Measurements from ENCODE around the gene NDUFS6. TPM values are rescaled to one million over a fixed set of nuclear protein-coding genes. Genes with fewer than 3 reads are reported as not detected.

Gene NDUFS6
- total and polyA plus RNA-seq, 7 experiments from 2014 or later = 14.2 to 61.7 (median 17.5) TPM

GRCh38 chr5:1808439-1808838 is 7.2 kb downstream of the NDUFS6 start:
- ATAC-seq (no peak), DNase-seq (no peak)
- intact Hi-C loops (cut with micrococcal nuclease) = loop anchor here (10.0 kb wide), 2 partner anchors 464 to 1194 kb away; partner anchors contain the start of genes CEP72 (in 1 of the 2) and CLPTM1L (in 1 of the 2)
- Mint-ChIP-seq H3K36me3 (peaks cover 13 to 53% (median 24%) of the 10 kb centered on the region in 5 donors), H3K27me3 (no peaks in the 10 kb centered on the region), H3K27ac (no peak overlapping the region), H3K4me1 (peaks cover 16 to 49% (median 37%) of the 10 kb centered on the region in 7 donors), H3K9me3 (peaks cover 0 to 2% (median 0%) of the 10 kb centered on the region in 11 donors), H3K4me3 (no peak overlapping the region)
- ChIA-PET CTCF (no interaction called here), POLR2A (interaction anchor here (0.6 kb wide), 1 partner anchor 21 kb away, joined by 3 read pairs; no protein-coding TSS in a partner anchor)
- Histone ChIP-seq H3K4me3 (ENCODE audit: low read length) (no peak overlapping the region), H3K27ac (ENCODE audit: low read depth, low read length) (no peak overlapping the region), H3K27me3 (ENCODE audit: control insufficient read depth in 2 of 2, insufficient read depth in 2 of 2, low read length in 2 of 2) (no peaks in the 10 kb centered on the region), H3K4me1 (ENCODE audit: control insufficient read depth in 2 of 2, insufficient read depth in 2 of 2, low read length in 2 of 2) (no peaks in the 10 kb centered on the region), H3K36me3 (ENCODE audit: control insufficient read depth in 2 of 3, insufficient read depth in 3 of 3, low read length in 3 of 3) (peaks cover 9 to 91% (median 17%) of the 10 kb centered on the region in 3 experiments), H3K9me3 (ENCODE audit: control insufficient read depth in 2 of 3, low read length in 3 of 3) (no peaks in the 10 kb centered on the region)

GRCh38 chr5:1809416-1810035 is 8.3 kb downstream of the NDUFS6 start:
- CTCF ChIA-PET = no interaction called here
- ATAC-seq (no peak), DNase-seq (no peak)
- Mint-ChIP-seq H3K4me1 (peaks cover 8 to 40% (median 26%) of the 10 kb centered on the region in 7 donors), H3K27ac (no peak overlapping the region), H3K27me3 (no peaks in the 10 kb centered on the region), H3K36me3 (peaks cover 6 to 54% (median 26%) of the 10 kb centered on the region in 5 donors), H3K9me3 (peaks cover 0 to 2% (median 0%) of the 10 kb centered on the region in 11 donors), H3K4me3 (no peak overlapping the region)
- H3K27ac ChIP-seq (ENCODE audit: low read depth, low read length) = no peak overlapping the region
- POLR2A ChIA-PET = no interaction called here
- no peak overlapping the region for H3K4me3 ChIP-seq (ENCODE audit: low read length)
- no peaks in the 10 kb centered on the region for H3K9me3 ChIP-seq (ENCODE audit: control insufficient read depth in 2 of 3, low read length in 3 of 3)
- no peaks in the 10 kb centered on the region for H3K27me3 ChIP-seq (ENCODE audit: control insufficient read depth in 2 of 2, insufficient read depth in 2 of 2, low read length in 2 of 2)
- intact Hi-C loops (cut with micrococcal nuclease) = loop anchor here (10.0 kb wide), 2 partner anchors 465 to 1195 kb away; partner anchors contain the start of genes CEP72 (in 1 of the 2) and CLPTM1L (in 1 of the 2)
- H3K36me3 ChIP-seq (ENCODE audit: control insufficient read depth in 2 of 3, insufficient read depth in 3 of 3, low read length in 3 of 3) = peaks cover 7 to 91% (median 21%) of the 10 kb centered on the region in 3 experiments
- no peaks in the 10 kb centered on the region for H3K4me1 ChIP-seq (ENCODE audit: control insufficient read depth in 2 of 2, insufficient read depth in 2 of 2, low read length in 2 of 2)

- intact Hi-C loops (cut with micrococcal nuclease) = no loop called here
- H3K36me3 Mint-ChIP-seq = peaks cover 10 to 59% (median 37%) of the 10 kb centered on the region in 5 donors
- ATAC-seq (no peak), DNase-seq (no peak)
- no peaks in the 10 kb centered on the region for H3K9me3 ChIP-seq (ENCODE audit: control insufficient read depth in 2 of 3, low read length in 3 of 3)
- H3K27me3 ChIP-seq (ENCODE audit: control insufficient read depth in 2 of 2, insufficient read depth in 2 of 2, low read length in 2 of 2) = no peaks in the 10 kb centered on the region
- H3K27me3 Mint-ChIP-seq = no peaks in the 10 kb centered on the region
- H3K4me1 ChIP-seq (ENCODE audit: control insufficient read depth in 2 of 2, insufficient read depth in 2 of 2, low read length in 2 of 2) = no peaks in the 10 kb centered on the region
- no peak overlapping the region for H3K4me3 Mint-ChIP-seq
- no peak overlapping the region for H3K27ac Mint-ChIP-seq
- ChIA-PET CTCF (no interaction called here), POLR2A (no interaction called here)
- no peak overlapping the region for H3K4me3 ChIP-seq (ENCODE audit: low read length)
- H3K27ac ChIP-seq (ENCODE audit: low read depth, low read length) = no peak overlapping the region
- H3K9me3 Mint-ChIP-seq = peaks cover 0 to 2% (median 0%) of the 10 kb centered on the region in 11 donors
- peaks cover 8 to 36% (median 25%) of the 10 kb centered on the region in 7 donors for H3K4me1 Mint-ChIP-seq
- H3K36me3 ChIP-seq (ENCODE audit: control insufficient read depth in 2 of 3, insufficient read depth in 3 of 3, low read length in 3 of 3) = peaks cover 11 to 91% (median 30%) of the 10 kb centered on the region in 3 experiments
Measured at GRCh38 chr5:1810581-1811101, 9.4 kb downstream of the NDUFS6 start.

- no peak for DNase-seq
- Histone ChIP-seq H3K9me3 (ENCODE audit: control insufficient read depth in 2 of 3, low read length in 3 of 3) (no peaks in the 10 kb centered on the region), H3K27me3 (ENCODE audit: control insufficient read depth in 2 of 2, insufficient read depth in 2 of 2, low read length in 2 of 2) (no peaks in the 10 kb centered on the region), H3K4me3 (ENCODE audit: low read length) (no peak overlapping the region), H3K36me3 (ENCODE audit: control insufficient read depth in 2 of 3, insufficient read depth in 3 of 3, low read length in 3 of 3) (peaks cover 22 to 90% (median 32%) of the 10 kb centered on the region in 3 experiments), H3K4me1 (ENCODE audit: control insufficient read depth in 2 of 2, insufficient read depth in 2 of 2, low read length in 2 of 2) (no peaks in the 10 kb centered on the region), H3K27ac (ENCODE audit: low read depth, low read length) (no peak overlapping the region)
- peaks cover 0 to 12% (median 6%) of the 10 kb centered on the region in 7 donors for H3K4me1 Mint-ChIP-seq
- intact Hi-C loops (cut with micrococcal nuclease) = no loop called here
- no peak overlapping the region for H3K27ac Mint-ChIP-seq
- no peak for ATAC-seq
- H3K27me3 Mint-ChIP-seq = no peaks in the 10 kb centered on the region
- CTCF ChIA-PET = no interaction called here
- H3K9me3 Mint-ChIP-seq = no peaks in the 10 kb centered on the region
- peaks cover 11 to 70% (median 52%) of the 10 kb centered on the region in 5 donors for H3K36me3 Mint-ChIP-seq
- H3K4me3 Mint-ChIP-seq = no peak overlapping the region
- POLR2A ChIA-PET = no interaction called here
Measured at GRCh38 chr5:1814183-1815020, 13.2 kb downstream of the NDUFS6 start.

- POLR2A ChIA-PET = no interaction called here
- intact Hi-C loops (cut with micrococcal nuclease) = no loop called here
- Mint-ChIP-seq H3K9me3 (no peaks in the 10 kb centered on the region), H3K27ac (no peak overlapping the region), H3K36me3 (peaks cover 11 to 75% (median 55%) of the 10 kb centered on the region in 5 donors), H3K4me3 (no peak overlapping the region), H3K4me1 (peaks cover 0 to 12% (median 6%) of the 10 kb centered on the region in 7 donors), H3K27me3 (no peaks in the 10 kb centered on the region)
- Histone ChIP-seq H3K36me3 (ENCODE audit: control insufficient read depth in 2 of 3, insufficient read depth in 3 of 3, low read length in 3 of 3) (peaks cover 22 to 90% (median 30%) of the 10 kb centered on the region in 3 experiments), H3K27ac (ENCODE audit: low read depth, low read length) (no peak overlapping the region), H3K27me3 (ENCODE audit: control insufficient read depth in 2 of 2, insufficient read depth in 2 of 2, low read length in 2 of 2) (no peaks in the 10 kb centered on the region), H3K4me1 (ENCODE audit: control insufficient read depth in 2 of 2, insufficient read depth in 2 of 2, low read length in 2 of 2) (no peaks in the 10 kb centered on the region), H3K4me3 (ENCODE audit: low read length) (no peak overlapping the region), H3K9me3 (ENCODE audit: control insufficient read depth in 2 of 3, low read length in 3 of 3) (no peaks in the 10 kb centered on the region)
- CTCF ChIA-PET = no interaction called here
- ATAC-seq (no peak), DNase-seq (no peak)
Measured at GRCh38 chr5:1815071-1815786, 14.0 kb downstream of the NDUFS6 start.

GRCh38 chr5:1815881-1816292 is 14.7 kb downstream of the NDUFS6 start:
- peaks cover 11 to 78% (median 48%) of the 10 kb centered on the region in 5 donors for H3K36me3 Mint-ChIP-seq

More at GRCh38 chr5:1815881-1816292, 14.7 kb downstream of the NDUFS6 start:
- ChIA-PET CTCF (no interaction called here), POLR2A (no interaction called here)
- Mint-ChIP-seq H3K4me1 (peaks cover 0 to 12% (median 3%) of the 10 kb centered on the region in 7 donors), H3K27me3 (no peaks in the 10 kb centered on the region), H3K9me3 (no peaks in the 10 kb centered on the region), H3K27ac (no peak overlapping the region), H3K4me3 (no peak overlapping the region)
- DNase-seq = no peak
- Histone ChIP-seq H3K4me3 (ENCODE audit: low read length) (no peak overlapping the region), H3K36me3 (ENCODE audit: control insufficient read depth in 2 of 3, insufficient read depth in 3 of 3, low read length in 3 of 3) (peaks cover 22 to 90% (median 28%) of the 10 kb centered on the region in 3 experiments), H3K9me3 (ENCODE audit: control insufficient read depth in 2 of 3, low read length in 3 of 3) (no peaks in the 10 kb centered on the region), H3K4me1 (ENCODE audit: control insufficient read depth in 2 of 2, insufficient read depth in 2 of 2, low read length in 2 of 2) (no peaks in the 10 kb centered on the region), H3K27ac (ENCODE audit: low read depth, low read length) (no peak overlapping the region), H3K27me3 (ENCODE audit: control insufficient read depth in 2 of 2, insufficient read depth in 2 of 2, low read length in 2 of 2) (no peaks in the 10 kb centered on the region)
- no peak for ATAC-seq
- intact Hi-C loops (cut with micrococcal nuclease) = no loop called here

Data from naive thymus-derived CD4-positive, alpha-beta T cell (primary cell).